Measurements from ENCODE around the gene SSR1. TPM values are rescaled to one million over a fixed set of nuclear protein-coding genes. Genes with fewer than 3 reads are reported as not detected.

SSR1 gene
- total and polyA plus RNA-seq, 2 experiments from 2014 or later: 65.3 to 70.2 TPM

DNA sequence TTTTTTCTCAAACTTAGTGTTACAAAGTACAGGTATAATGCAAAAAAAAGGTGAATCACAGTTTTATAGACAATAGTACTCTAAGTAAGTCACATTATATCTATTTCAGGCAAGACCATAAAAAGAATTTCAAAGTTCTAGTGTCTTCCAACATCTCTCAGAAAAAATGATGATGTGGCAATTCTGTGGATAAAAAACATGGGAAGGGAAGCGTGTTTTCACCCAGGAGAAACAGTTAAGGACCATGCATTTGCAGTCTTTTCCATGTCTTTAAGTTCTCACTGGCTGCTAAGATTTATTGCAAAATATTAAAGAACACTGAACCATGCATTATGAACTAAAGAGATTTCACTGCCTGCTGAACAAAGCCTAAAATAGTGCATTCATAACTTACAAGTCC is 1.8 kb downstream of the SSR1 start:
- peaks cover 60% of the 10 kb centered on the region for H3K79me2 ChIP-seq (replicated peaks; ENCODE audit: insufficient read depth)
- Mint-ChIP-seq H3K9me3 (no peaks in the 10 kb centered on the region), H3K27me3 (ENCODE audit: insufficient read depth, low read depth, poor library complexity) (peaks cover 3% of the 10 kb centered on the region), H3K4me3 (peak overlapping the region; percentile 94), H3K27ac (no peak overlapping the region; the same call in 1 of the 2 replicates), H3K4me1 (peaks cover 12% of the 10 kb centered on the region), H3K36me3 (ENCODE audit: low read depth) (peaks cover 38% of the 10 kb centered on the region)
- H3F3A ChIP-seq (replicated peaks; ENCODE audit: low read depth): no peaks in the 10 kb centered on the region
- no peaks in the 10 kb centered on the region; the same call in 1 of the 2 replicates for H3K9me2 ChIP-seq (ENCODE audit: insufficient read depth)
- peaks cover 16% of the 10 kb centered on the region for H3K4me1 ChIP-seq (ENCODE audit: insufficient read depth)
- TF ChIP-seq CREB1 (CRISPR knock-in tag; IDR thresholded peaks at IDR 0.05; ENCODE audit: low read depth): no peak
- TF ChIP-seq ZNF331 (CRISPR knock-in tag; IDR thresholded peaks at IDR 0.05; ENCODE audit: low read depth): no peak
- TF ChIP-seq, protein P1, sequence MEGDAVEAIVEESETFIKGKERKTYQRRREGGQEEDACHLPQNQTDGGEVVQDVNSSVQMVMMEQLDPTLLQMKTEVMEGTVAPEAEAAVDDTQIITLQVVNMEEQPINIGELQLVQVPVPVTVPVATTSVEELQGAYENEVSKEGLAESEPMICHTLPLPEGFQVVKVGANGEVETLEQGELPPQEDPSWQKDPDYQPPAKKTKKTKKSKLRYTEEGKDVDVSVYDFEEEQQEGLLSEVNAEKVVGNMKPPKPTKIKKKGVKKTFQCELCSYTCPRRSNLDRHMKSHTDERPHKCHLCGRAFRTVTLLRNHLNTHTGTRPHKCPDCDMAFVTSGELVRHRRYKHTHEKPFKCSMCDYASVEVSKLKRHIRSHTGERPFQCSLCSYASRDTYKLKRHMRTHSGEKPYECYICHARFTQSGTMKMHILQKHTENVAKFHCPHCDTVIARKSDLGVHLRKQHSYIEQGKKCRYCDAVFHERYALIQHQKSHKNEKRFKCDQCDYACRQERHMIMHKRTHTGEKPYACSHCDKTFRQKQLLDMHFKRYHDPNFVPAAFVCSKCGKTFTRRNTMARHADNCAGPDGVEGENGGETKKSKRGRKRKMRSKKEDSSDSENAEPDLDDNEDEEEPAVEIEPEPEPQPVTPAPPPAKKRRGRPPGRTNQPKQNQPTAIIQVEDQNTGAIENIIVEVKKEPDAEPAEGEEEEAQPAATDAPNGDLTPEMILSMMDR (conservative IDR thresholded peaks at IDR 0.05; ENCODE audit: low read depth in 2 of 2): no peak
- TF ChIP-seq, protein P2, sequence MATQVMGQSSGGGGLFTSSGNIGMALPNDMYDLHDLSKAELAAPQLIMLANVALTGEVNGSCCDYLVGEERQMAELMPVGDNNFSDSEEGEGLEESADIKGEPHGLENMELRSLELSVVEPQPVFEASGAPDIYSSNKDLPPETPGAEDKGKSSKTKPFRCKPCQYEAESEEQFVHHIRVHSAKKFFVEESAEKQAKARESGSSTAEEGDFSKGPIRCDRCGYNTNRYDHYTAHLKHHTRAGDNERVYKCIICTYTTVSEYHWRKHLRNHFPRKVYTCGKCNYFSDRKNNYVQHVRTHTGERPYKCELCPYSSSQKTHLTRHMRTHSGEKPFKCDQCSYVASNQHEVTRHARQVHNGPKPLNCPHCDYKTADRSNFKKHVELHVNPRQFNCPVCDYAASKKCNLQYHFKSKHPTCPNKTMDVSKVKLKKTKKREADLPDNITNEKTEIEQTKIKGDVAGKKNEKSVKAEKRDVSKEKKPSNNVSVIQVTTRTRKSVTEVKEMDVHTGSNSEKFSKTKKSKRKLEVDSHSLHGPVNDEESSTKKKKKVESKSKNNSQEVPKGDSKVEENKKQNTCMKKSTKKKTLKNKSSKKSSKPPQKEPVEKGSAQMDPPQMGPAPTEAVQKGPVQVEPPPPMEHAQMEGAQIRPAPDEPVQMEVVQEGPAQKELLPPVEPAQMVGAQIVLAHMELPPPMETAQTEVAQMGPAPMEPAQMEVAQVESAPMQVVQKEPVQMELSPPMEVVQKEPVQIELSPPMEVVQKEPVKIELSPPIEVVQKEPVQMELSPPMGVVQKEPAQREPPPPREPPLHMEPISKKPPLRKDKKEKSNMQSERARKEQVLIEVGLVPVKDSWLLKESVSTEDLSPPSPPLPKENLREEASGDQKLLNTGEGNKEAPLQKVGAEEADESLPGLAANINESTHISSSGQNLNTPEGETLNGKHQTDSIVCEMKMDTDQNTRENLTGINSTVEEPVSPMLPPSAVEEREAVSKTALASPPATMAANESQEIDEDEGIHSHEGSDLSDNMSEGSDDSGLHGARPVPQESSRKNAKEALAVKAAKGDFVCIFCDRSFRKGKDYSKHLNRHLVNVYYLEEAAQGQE (IDR thresholded peaks at IDR 0.05; ENCODE audit: unreplicated experiment): no peak
- TF ChIP-seq, protein P3, sequence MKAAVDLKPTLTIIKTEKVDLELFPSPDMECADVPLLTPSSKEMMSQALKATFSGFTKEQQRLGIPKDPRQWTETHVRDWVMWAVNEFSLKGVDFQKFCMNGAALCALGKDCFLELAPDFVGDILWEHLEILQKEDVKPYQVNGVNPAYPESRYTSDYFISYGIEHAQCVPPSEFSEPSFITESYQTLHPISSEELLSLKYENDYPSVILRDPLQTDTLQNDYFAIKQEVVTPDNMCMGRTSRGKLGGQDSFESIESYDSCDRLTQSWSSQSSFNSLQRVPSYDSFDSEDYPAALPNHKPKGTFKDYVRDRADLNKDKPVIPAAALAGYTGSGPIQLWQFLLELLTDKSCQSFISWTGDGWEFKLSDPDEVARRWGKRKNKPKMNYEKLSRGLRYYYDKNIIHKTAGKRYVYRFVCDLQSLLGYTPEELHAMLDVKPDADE (IDR thresholded peaks at IDR 0.05): no peak
- no peak for TF ChIP-seq EZH2phosphoT487 (IDR thresholded peaks at IDR 0.05; ENCODE audit: unreplicated experiment)
- TF ChIP-seq STAT1 (IDR thresholded peaks at IDR 0.05; ENCODE audit: unreplicated experiment): no peak
- no peak for TF ChIP-seq EZH2 (IDR thresholded peaks at IDR 0.05; ENCODE audit: low read depth, unreplicated experiment)
- no peak for TF ChIP-seq ZNF114 (CRISPR knock-in tag; IDR thresholded peaks at IDR 0.05)
- no peak for TF ChIP-seq POLR2AphosphoS5 (IDR thresholded peaks at IDR 0.05; ENCODE audit: low read depth)
- no peak for TF ChIP-seq JUNB (IDR thresholded peaks at IDR 0.05; ENCODE audit: unreplicated experiment)
- TF ChIP-seq, protein P4, sequence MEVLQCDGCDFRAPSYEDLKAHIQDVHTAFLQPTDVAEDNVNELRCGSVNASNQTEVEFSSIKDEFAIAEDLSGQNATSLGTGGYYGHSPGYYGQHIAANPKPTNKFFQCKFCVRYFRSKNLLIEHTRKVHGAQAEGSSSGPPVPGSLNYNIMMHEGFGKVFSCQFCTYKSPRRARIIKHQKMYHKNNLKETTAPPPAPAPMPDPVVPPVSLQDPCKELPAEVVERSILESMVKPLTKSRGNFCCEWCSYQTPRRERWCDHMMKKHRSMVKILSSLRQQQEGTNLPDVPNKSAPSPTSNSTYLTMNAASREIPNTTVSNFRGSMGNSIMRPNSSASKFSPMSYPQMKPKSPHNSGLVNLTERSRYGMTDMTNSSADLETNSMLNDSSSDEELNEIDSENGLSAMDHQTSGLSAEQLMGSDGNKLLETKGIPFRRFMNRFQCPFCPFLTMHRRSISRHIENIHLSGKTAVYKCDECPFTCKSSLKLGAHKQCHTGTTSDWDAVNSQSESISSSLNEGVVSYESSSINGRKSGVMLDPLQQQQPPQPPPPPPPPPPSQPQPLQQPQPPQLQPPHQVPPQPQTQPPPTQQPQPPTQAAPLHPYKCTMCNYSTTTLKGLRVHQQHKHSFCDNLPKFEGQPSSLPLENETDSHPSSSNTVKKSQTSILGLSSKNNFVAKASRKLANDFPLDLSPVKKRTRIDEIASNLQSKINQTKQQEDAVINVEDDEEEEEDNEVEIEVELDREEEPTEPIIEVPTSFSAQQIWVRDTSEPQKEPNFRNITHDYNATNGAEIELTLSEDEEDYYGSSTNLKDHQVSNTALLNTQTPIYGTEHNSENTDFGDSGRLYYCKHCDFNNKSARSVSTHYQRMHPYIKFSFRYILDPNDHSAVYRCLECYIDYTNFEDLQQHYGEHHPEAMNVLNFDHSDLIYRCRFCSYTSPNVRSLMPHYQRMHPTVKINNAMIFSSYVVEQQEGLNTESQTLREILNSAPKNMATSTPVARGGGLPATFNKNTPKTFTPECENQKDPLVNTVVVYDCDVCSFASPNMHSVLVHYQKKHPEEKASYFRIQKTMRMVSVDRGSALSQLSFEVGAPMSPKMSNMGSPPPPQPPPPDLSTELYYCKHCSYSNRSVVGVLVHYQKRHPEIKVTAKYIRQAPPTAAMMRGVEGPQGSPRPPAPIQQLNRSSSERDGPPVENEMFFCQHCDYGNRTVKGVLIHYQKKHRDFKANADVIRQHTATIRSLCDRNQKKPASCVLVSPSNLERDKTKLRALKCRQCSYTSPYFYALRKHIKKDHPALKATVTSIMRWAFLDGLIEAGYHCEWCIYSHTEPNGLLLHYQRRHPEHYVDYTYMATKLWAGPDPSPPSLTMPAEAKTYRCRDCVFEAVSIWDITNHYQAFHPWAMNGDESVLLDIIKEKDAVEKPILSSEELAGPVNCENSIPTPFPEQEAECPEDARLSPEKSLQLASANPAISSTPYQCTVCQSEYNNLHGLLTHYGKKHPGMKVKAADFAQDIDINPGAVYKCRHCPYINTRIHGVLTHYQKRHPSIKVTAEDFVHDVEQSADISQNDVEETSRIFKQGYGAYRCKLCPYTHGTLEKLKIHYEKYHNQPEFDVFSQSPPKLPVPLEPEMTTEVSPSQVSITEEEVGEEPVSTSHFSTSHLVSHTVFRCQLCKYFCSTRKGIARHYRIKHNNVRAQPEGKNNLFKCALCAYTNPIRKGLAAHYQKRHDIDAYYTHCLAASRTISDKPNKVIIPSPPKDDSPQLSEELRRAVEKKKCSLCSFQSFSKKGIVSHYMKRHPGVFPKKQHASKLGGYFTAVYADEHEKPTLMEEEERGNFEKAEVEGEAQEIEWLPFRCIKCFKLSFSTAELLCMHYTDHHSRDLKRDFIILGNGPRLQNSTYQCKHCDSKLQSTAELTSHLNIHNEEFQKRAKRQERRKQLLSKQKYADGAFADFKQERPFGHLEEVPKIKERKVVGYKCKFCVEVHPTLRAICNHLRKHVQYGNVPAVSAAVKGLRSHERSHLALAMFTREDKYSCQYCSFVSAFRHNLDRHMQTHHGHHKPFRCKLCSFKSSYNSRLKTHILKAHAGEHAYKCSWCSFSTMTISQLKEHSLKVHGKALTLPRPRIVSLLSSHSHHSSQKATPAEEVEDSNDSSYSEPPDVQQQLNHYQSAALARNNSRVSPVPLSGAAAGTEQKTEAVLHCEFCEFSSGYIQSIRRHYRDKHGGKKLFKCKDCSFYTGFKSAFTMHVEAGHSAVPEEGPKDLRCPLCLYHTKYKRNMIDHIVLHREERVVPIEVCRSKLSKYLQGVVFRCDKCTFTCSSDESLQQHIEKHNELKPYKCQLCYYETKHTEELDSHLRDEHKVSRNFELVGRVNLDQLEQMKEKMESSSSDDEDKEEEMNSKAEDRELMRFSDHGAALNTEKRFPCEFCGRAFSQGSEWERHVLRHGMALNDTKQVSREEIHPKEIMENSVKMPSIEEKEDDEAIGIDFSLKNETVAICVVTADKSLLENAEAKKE (CRISPR knock-in tag; IDR thresholded peaks at IDR 0.05): no peak
- no peak for TF ChIP-seq NANOG (IDR thresholded peaks at IDR 0.05; ENCODE audit: borderline replicate concordance)
- DNase-seq (ENCODE audit: low spot score): no peak
- H3K27ac ChIP-seq (ENCODE audit: low read depth): no peak overlapping the region
- peaks cover 37% of the 10 kb centered on the region for H3K36me3 ChIP-seq (ENCODE audit: insufficient read depth)
- no peak overlapping the region for H2AFZ ChIP-seq
- H4K20me1 ChIP-seq (replicated peaks; ENCODE audit: insufficient read depth): peaks cover 14% of the 10 kb centered on the region
- no peak for ATAC-seq
- H3K4me3 ChIP-seq: peak overlapping the region; percentile 91
- H3K27me3 ChIP-seq (ENCODE audit: insufficient read depth): no peaks in the 10 kb centered on the region
- H3K4me2 ChIP-seq: peak overlapping the region; percentile 90
